ENCODE results near the gene TMEM234. TPM values are rescaled to one million over a fixed set of nuclear protein-coding genes. Genes with fewer than 3 reads are reported as not detected.

TMEM234 gene
- total and polyA plus RNA-seq, 2 of the 8 experiments (the other 6 are each of a cell fraction or from before 2014, with no cell fraction given) = 8.7 to 8.9 TPM

DNA sequence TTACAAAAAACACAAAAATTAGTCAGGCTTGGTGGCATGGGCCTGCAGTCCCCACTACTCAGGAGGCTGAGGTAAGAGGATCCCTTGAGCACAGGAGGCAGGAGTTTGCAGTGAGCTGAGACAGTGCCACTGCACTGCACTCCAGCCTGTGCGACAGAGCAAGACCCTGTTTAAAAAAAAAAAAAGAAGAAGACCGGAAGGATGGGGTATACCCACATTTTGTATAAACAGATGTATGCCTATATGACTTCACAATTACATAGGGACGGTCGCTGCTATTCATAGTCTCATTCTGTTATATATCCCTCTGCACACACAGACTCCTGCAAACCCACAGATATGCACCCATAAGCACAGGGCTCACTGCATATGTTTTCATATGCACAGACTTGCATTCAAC, 41.6 kb upstream of the TMEM234 start:
- Histone ChIP-seq H3K9ac (replicated peaks in 1 of 4; ENCODE audit: extremely low read depth in 1 of 4, low read depth in 3 of 4, low read length in 3 of 4) (no peak overlapping the region), H3K79me2 (ENCODE audit: control insufficient read depth in 1 of 2, insufficient read depth in 2 of 2, low read length in 2 of 2) (no peaks in the 10 kb centered on the region), H2AK5ac (ENCODE audit: low read depth, low read length) (no peak overlapping the region), H3K27me3 (replicated peaks in 1 of 4; ENCODE audit: control insufficient read depth in 3 of 4, extremely low read depth in 1 of 4, insufficient read depth in 3 of 4, low read length in 3 of 4) (no peaks in the 10 kb centered on the region), H2BK120ac (replicated peaks; ENCODE audit: low read depth, low read length) (no peak overlapping the region), H3K18ac (ENCODE audit: extremely low read depth, low read length) (no peak overlapping the region), H3K14ac (ENCODE audit: insufficient read length) (no peak overlapping the region), H4K5ac (ENCODE audit: insufficient read length, low read depth, low read length) (no peak overlapping the region), H4K20me1 (replicated peaks in 1 of 2; ENCODE audit: control insufficient read depth in 1 of 2, insufficient read depth in 2 of 2, low read length in 2 of 2) (no peaks in the 10 kb centered on the region), H4K91ac (replicated peaks; ENCODE audit: insufficient read length, low read length) (no peak overlapping the region), H3K4ac (replicated peaks; ENCODE audit: insufficient read length, low read depth, low read length) (no peak overlapping the region), H3K4me2 (ENCODE audit: insufficient read depth in 1 of 2, low read depth in 2 of 2, low read length in 2 of 2) (no peak overlapping the region), H4K8ac (ENCODE audit: extremely low read depth, insufficient read depth, low read length) (no peak overlapping the region), H3K36me3 (ENCODE audit: control insufficient read depth in 2 of 4, insufficient read depth in 4 of 4, low read length in 3 of 4) (no peaks in the 10 kb centered on the region), H2AFZ (ENCODE audit: low read length) (peak overlapping the region; percentile 65; the same call in 1 of the 2 replicates), H3K9me3 (ENCODE audit: insufficient read depth in 2 of 2, low read depth in 1 of 2, low read length in 1 of 2) (no peaks in the 10 kb centered on the region), H3K27ac (ENCODE audit: low read depth, low read length) (no peak overlapping the region), H3K56ac (replicated peaks; ENCODE audit: insufficient read length, low read depth, low read length) (no peak overlapping the region), H2BK15ac (ENCODE audit: low read length) (no peak overlapping the region), H2BK12ac (ENCODE audit: low read depth, low read length) (no peak overlapping the region), H2BK5ac (ENCODE audit: low read depth, low read length) (no peak overlapping the region), H3K79me1 (ENCODE audit: low read depth, low read length) (no peaks in the 10 kb centered on the region), H2BK20ac (ENCODE audit: low read length) (no peak overlapping the region), H3K4me3 (ENCODE audit: extremely low read depth in 1 of 4, insufficient read depth in 2 of 4, low read depth in 3 of 4, low read length in 4 of 4) (no peak overlapping the region), H3K4me1 (replicated peaks in 1 of 4; ENCODE audit: control insufficient read depth in 3 of 4, insufficient read depth in 4 of 4, low read length in 3 of 4) (peaks cover 0 to 3% (median 2%) of the 10 kb centered on the region in 4 experiments; a peak in 3 of 7 replicates), H3K23ac (ENCODE audit: insufficient read length) (no peak overlapping the region), H3K23me2 (ENCODE audit: low read depth, low read length) (no peaks in the 10 kb centered on the region)
- ChIA-PET CTCF (ENCODE audit: partially characterized antibody) (interaction anchor here (0.9 to 1.6 kb wide), 3 partner anchors 8 to 52 kb away, joined by 3 read pairs; no protein-coding TSS in a partner anchor), POLR2A (ENCODE audit: partially characterized antibody) (no interaction called here)
- DNase-seq (ENCODE audit: low read depth in 1 of 2, low spot score in 2 of 2) (no peak), FAIRE-seq (no peak)
- WGBS, 2 experiments (ENCODE audit: extremely low coverage in 1 of 2, insufficient coverage in 1 of 2, insufficient read length in 1 of 2, insufficient replicate concordance in 2 of 2, low coverage in 1 of 2, low lambda C conversion rate in 2 of 2, missing lambda C conversion rate in 1 of 2) = 90% methylated on average over 4 of the region's 4 CpGs; no CpG with 5 or more reads in 1 of the 2 experiments
- TF ChIP-seq SIRT6 (IDR thresholded peaks at IDR 0.05; ENCODE audit: low read length) (no peak), ASH2L (IDR thresholded peaks at IDR 0.05; ENCODE audit: low read length) (no peak), EP300 (IDR thresholded peaks at IDR 0.05; ENCODE audit: borderline replicate concordance in 1 of 2, low read depth in 2 of 2, low read length in 2 of 2) (no peak), KDM5A (IDR thresholded peaks at IDR 0.05; ENCODE audit: low read length) (no peak), GTF2F1 (IDR thresholded peaks at IDR 0.05; ENCODE audit: borderline replicate concordance, low read depth, low read length) (no peak), FOSL1 (IDR thresholded peaks at IDR 0.05; ENCODE audit: insufficient read depth, low read depth, low read length) (no peak), KDM4A (IDR thresholded peaks at IDR 0.05; ENCODE audit: low read depth, low read length, severe bottlenecking) (no peak), GABPA (IDR thresholded peaks at IDR 0.05; ENCODE audit: borderline replicate concordance, insufficient read depth, low read length) (no peak), SP4 (IDR thresholded peaks at IDR 0.05; ENCODE audit: low read length) (no peak), NRF1 (IDR thresholded peaks at IDR 0.05; ENCODE audit: low read depth, low read length) (no peak), CTBP2 (IDR thresholded peaks at IDR 0.05; ENCODE audit: borderline replicate concordance, insufficient read depth, insufficient read length, low read length) (no peak), POLR2A (IDR thresholded peaks at IDR 0.05; ENCODE audit: control extremely low read depth in 1 of 2, low read depth in 2 of 2, low read length in 2 of 2) (no peak)
- TF ChIP-seq, protein P1, sequence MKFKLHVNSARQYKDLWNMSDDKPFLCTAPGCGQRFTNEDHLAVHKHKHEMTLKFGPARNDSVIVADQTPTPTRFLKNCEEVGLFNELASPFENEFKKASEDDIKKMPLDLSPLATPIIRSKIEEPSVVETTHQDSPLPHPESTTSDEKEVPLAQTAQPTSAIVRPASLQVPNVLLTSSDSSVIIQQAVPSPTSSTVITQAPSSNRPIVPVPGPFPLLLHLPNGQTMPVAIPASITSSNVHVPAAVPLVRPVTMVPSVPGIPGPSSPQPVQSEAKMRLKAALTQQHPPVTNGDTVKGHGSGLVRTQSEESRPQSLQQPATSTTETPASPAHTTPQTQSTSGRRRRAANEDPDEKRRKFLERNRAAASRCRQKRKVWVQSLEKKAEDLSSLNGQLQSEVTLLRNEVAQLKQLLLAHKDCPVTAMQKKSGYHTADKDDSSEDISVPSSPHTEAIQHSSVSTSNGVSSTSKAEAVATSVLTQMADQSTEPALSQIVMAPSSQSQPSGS (IDR thresholded peaks at IDR 0.05; ENCODE audit: low read length) = no peak

Measured in H1 (cell line).